ENCODE data around the gene SAMM50. TPM values are rescaled to one million over a fixed set of nuclear protein-coding genes. Genes with fewer than 3 reads are reported as not detected.

Gene SAMM50
- total RNA-seq, 1 experiment from 2014 or later, result 40.8 TPM

DNA sequence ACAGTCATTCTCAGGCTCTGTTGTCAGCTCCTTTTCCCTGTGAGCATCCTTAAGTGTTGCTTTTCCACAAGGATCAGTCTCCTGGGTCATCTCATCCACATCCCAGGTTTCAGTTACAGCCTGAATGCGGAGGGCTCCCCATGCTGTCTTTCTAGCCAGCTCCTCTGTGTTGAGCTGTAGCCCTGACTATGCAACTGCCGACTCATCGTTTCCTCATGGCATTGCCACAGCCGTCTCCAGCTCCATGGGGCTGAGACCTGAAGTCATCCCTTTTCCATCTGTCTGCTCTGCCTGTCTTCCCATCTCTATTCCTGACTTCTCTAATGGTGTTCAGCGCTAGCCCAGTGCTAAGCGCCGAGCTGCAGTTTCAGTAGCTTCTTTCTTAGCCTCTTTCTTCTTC is 11.8 kb downstream of the SAMM50 start:
- TF ChIP-seq RAD21 (IDR thresholded peaks at IDR 0.05; ENCODE audit: low read depth), result no peak
- TF ChIP-seq, protein P1, sequence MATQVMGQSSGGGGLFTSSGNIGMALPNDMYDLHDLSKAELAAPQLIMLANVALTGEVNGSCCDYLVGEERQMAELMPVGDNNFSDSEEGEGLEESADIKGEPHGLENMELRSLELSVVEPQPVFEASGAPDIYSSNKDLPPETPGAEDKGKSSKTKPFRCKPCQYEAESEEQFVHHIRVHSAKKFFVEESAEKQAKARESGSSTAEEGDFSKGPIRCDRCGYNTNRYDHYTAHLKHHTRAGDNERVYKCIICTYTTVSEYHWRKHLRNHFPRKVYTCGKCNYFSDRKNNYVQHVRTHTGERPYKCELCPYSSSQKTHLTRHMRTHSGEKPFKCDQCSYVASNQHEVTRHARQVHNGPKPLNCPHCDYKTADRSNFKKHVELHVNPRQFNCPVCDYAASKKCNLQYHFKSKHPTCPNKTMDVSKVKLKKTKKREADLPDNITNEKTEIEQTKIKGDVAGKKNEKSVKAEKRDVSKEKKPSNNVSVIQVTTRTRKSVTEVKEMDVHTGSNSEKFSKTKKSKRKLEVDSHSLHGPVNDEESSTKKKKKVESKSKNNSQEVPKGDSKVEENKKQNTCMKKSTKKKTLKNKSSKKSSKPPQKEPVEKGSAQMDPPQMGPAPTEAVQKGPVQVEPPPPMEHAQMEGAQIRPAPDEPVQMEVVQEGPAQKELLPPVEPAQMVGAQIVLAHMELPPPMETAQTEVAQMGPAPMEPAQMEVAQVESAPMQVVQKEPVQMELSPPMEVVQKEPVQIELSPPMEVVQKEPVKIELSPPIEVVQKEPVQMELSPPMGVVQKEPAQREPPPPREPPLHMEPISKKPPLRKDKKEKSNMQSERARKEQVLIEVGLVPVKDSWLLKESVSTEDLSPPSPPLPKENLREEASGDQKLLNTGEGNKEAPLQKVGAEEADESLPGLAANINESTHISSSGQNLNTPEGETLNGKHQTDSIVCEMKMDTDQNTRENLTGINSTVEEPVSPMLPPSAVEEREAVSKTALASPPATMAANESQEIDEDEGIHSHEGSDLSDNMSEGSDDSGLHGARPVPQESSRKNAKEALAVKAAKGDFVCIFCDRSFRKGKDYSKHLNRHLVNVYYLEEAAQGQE (IDR thresholded peaks at IDR 0.05; ENCODE audit: low read depth), result no peak
- no peak for TF ChIP-seq CTCF (IDR thresholded peaks at IDR 0.05 in 2 of 3, conservative IDR thresholded peaks at IDR 0.05 in 1 of 3; ENCODE audit: borderline replicate concordance in 1 of 3, insufficient read depth in 1 of 3, low read depth in 2 of 3, low read length in 2 of 3)
- no peak for TF ChIP-seq CEBPB (IDR thresholded peaks at IDR 0.05; ENCODE audit: low read depth)
- no peaks in the 10 kb centered on the region for H4K20me1 ChIP-seq (ENCODE audit: insufficient read depth)
- no peaks in the 10 kb centered on the region for H3K9me3 ChIP-seq (ENCODE audit: control insufficient read depth in 1 of 2, insufficient read depth in 1 of 2, low read depth in 1 of 2, low read length in 2 of 2)
- H3K27ac ChIP-seq (ENCODE audit: low read depth, low read length), result no peak overlapping the region
- CTCF ChIA-PET, result no interaction called here
- no peak for DNase-seq (ENCODE audit: low read depth, low spot score)
- POLR2A ChIA-PET, result no interaction called here
- no TSS peak for BruUV-seq (replicated peaks)
- RAD21 ChIA-PET (ENCODE audit: low non-redundant PET in 1 of 2, low total read pairs in 2 of 2, uncharacterized antibody in 2 of 2, unreplicated experiment in 2 of 2), result no interaction called here
- no peak overlapping the region for H3K9ac ChIP-seq (ENCODE audit: low read length)
- no peak for ATAC-seq
- H2AFZ ChIP-seq (ENCODE audit: low read depth, low read length, poor library complexity, severe bottlenecking), result no peak overlapping the region
- H3K36me3 ChIP-seq (ENCODE audit: control insufficient read depth in 1 of 2, insufficient read depth in 2 of 2, low read length in 2 of 2), result peaks cover 39 to 40% of the 10 kb centered on the region in 2 experiments
- intact Hi-C loops (cut with micrococcal nuclease), result no loop called here
- no peaks in the 10 kb centered on the region for H3K9me2 ChIP-seq (ENCODE audit: insufficient read depth)
- H3K4me3 ChIP-seq (replicated peaks in 1 of 2; ENCODE audit: low read depth in 1 of 2, low read length in 2 of 2), result no peak overlapping the region
- H3K4me2 ChIP-seq (ENCODE audit: low read length), result no peak overlapping the region
- no peaks in the 10 kb centered on the region for H3K4me1 ChIP-seq (ENCODE audit: control insufficient read depth in 1 of 2, insufficient read depth in 2 of 2, low read length in 2 of 2)
- no peaks in the 10 kb centered on the region for H3K27me3 ChIP-seq (ENCODE audit: insufficient read depth, low read length)
- peaks cover 1% of the 10 kb centered on the region for H3K79me2 ChIP-seq (ENCODE audit: insufficient read depth, low read length)
